Stimulated activated CD8-positive, alpha-beta memory T cell treated with anti-CD3 and anti-CD28 coated beads, Interleukin-7, amount 100 ng/mL, for 24 hours (primary cell): ENCODE results near the gene NXF3.
"Not testable (repeated sequence)": the region's sequence is repeated elsewhere in the genome, so short reads cannot be mapped to it uniquely, and the experiment has no call there.

Experiments
- DNase-seq: peaks from one replicate; pipeline ENCODE4 v3.0.0-alpha.2; 2020; ENCODE audit warnings: low read depth

The NXF3 gene

GRCh38 chrX:103033371-103033770 lies 59.6 kb downstream of the NXF3 start:
- DNase-seq, result not testable (repeated sequence)
